HK-2 (cell line): Measurements from ENCODE around the gene ATRIP.
A peak's percentile ranks its signal among the peaks of the same experiment; 100 is the strongest.

ENCODE experiments used
- DNase-seq: peaks from one replicate; pipeline ENCODE4 v3.0.0-alpha.2; 2018; ENCODE audit not compliant: unreplicated experiment

The ATRIP gene

GRCh38 chr3:48423883-48424695 is 22.4 kb upstream of the ATRIP start:
- DNase-seq, result no peak

- no peak for DNase-seq
Observed at GRCh38 chr3:48425281-48425812, 21.2 kb upstream of the ATRIP start.

- DNase-seq, result no peak
Observed at GRCh38 chr3:48426401-48426909, 20.1 kb upstream of the ATRIP start.

GRCh38 chr3:48426944-48427629 is 19.4 kb upstream of the ATRIP start:
- no peak for DNase-seq

- no peak for DNase-seq
Observed at GRCh38 chr3:48427630-48427962, 18.9 kb upstream of the ATRIP start.

- no peak for DNase-seq
Observed at GRCh38 chr3:48428088-48428571, 18.4 kb upstream of the ATRIP start.

- DNase-seq, result peak; percentile 65
Observed at GRCh38 chr3:48428572-48429316, 17.8 kb upstream of the ATRIP start.

GRCh38 chr3:48429317-48429959 is 17.1 kb upstream of the ATRIP start:
- peak; percentile 50 for DNase-seq

GRCh38 chr3:48429960-48430707 is 16.4 kb upstream of the ATRIP start, which contains the start of gene PLXNB1:
TSS of gene PLXNB1 (minus strand) at chr3:48430086. CDS start at chr3:48424611, 5,475 bp downstream.
- DNase-seq, result no peak

- DNase-seq, result no peak
Observed at GRCh38 chr3:48430708-48431101, 15.8 kb upstream of the ATRIP start.

- no peak for DNase-seq
Observed at GRCh38 chr3:48431224-48432029, 15.1 kb upstream of the ATRIP start.

- DNase-seq, result no peak
Observed at GRCh38 chr3:48432411-48433371, 13.8 kb upstream of the ATRIP start.

GRCh38 chr3:48433472-48434118 is 12.9 kb upstream of the ATRIP start:
- DNase-seq, result no peak

- no peak for DNase-seq
Observed at GRCh38 chr3:48434591-48435222, 11.8 kb upstream of the ATRIP start.

GRCh38 chr3:48435223-48435595 is 11.3 kb upstream of the ATRIP start:
- DNase-seq, result no peak

- DNase-seq, result peak; percentile 80
Observed at GRCh38 chr3:48435774-48436476, 10.6 kb upstream of the ATRIP start.

GRCh38 chr3:48436477-48436787 is 10.1 kb upstream of the ATRIP start:
- DNase-seq, result no peak
